GM18951 (cell line): ENCODE data around the gene PRRX1.

Experiments used
- POLR2A ChIP-seq: IDR thresholded peaks from 4 replicates; pipeline ENCODE4 v1.6.1; 2011; ENCODE audit warnings: mild to moderate bottlenecking; ENCODE audit not compliant: insufficient read length, insufficient read depth; ENCODE audit errors: extremely low read depth
- in situ Hi-C: fragments of 300-500 bp; cut with MboI; formaldehyde crosslinking; loops from one replicate; pipeline ENCODE4 v1.12.0; 2022; ENCODE audit warnings: low sequenced_read_pairs, mixed read lengths, inconsistent platforms; ENCODE audit not compliant: unreplicated experiment

The PRRX1 gene

DNA sequence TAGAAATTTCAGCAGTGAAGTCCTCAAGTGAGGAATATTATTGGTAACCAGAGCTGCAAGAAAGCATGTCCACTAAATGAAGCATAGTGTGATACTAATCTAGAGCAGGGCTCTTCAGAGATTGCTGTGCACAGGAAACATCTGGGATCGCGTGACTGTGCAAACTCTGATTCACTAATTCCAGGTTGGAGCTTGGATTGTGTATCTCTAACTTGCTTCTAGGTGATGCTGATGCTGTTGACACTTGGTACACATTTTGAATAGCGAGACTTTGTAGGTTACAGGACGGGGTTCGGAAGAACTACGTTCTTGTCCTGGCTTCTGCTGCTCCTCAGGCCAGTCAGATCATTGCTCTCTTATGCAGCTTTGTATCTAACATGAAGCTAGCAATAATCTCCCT lies 66.5 kb downstream of the PRRX1 start:
- in situ Hi-C loops: no loop called here
- no peak for TF ChIP-seq POLR2A

DNA sequence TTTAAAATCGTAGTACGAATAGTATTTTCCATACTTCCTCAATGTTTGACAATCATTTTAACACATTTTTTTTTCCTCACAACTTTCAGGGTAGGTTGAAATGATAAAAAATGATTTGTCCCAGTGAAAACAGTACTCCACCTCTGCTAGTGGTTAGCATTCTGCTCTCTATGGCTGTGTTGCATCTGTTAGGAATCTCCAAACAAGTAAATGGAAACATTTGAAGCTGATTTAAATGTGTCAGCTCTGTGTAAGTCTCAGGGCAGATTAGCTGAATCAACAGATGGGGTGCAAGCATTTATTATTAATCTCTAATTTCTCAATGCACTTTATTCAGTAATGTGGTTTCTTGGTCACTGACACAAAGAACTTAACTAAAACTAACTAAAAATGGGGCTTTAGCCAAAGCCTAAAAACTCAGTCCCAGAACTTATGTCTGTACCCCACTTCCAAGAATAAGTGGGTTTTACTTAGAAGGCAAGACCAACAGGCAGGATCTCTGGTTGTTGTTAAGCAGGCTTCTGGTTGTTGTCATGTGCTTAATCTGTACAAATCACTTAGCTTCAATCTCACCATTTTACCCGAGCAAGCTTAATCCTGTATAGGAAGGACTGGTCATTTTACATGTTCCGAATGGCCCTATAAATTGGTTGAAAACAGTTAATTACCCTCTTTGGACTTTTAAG lies 67.8 kb downstream of the PRRX1 start:
- in situ Hi-C loops: no loop called here
- TF ChIP-seq POLR2A: no peak

DNA sequence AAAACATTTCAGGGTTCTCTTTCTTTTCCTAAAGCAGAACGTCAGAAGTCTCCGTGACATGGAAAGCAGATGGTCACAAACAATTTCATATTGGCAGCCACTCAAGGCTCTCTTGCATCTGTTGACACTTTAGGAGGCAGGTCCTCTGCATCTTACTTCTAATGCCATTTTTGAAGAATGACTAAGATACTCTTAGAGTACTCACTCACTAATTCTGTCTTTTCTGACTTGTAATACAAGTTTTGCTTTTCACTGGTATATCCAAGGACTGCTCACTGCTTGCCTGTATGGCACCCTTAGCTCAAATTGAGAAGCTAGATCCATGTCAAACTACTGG lies 68.3 kb downstream of the PRRX1 start:
- in situ Hi-C loops: no loop called here
- no peak for TF ChIP-seq POLR2A

DNA sequence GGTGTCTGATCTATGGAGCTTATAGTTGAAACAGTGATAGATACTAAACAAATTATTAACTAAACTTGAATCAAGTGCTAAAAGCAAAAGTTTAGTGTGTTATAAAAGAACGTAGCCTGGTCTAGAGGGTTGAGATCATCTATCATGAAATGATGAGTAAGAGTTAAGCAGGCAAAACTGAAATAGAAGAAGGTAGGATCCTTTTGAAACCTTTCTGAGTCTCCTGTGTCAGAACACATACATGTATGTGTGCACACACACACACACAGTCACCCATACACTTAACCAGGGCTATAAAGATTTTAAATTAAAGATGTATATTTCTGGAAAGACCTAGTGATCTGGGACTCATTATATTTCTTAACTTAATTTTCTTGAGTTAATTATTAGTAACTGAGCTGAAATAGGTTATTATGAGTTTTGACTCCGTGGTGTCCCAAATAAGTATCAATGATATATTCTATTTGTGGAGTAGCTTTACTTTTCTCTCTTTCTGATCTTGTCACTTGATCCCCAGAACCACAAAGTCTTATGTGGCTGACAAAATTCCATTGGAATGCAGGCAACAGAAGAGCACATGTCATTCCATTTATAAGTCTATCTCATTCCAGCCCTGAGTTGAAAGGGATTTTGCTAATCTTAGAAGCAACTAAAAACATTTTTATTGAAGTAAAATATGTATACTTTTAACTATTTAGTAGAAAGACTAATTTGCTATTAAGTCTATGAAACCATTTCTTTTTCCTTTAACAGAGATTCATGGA lies 70.7 kb downstream of the PRRX1 start:
- in situ Hi-C loops: no loop called here

DNA sequence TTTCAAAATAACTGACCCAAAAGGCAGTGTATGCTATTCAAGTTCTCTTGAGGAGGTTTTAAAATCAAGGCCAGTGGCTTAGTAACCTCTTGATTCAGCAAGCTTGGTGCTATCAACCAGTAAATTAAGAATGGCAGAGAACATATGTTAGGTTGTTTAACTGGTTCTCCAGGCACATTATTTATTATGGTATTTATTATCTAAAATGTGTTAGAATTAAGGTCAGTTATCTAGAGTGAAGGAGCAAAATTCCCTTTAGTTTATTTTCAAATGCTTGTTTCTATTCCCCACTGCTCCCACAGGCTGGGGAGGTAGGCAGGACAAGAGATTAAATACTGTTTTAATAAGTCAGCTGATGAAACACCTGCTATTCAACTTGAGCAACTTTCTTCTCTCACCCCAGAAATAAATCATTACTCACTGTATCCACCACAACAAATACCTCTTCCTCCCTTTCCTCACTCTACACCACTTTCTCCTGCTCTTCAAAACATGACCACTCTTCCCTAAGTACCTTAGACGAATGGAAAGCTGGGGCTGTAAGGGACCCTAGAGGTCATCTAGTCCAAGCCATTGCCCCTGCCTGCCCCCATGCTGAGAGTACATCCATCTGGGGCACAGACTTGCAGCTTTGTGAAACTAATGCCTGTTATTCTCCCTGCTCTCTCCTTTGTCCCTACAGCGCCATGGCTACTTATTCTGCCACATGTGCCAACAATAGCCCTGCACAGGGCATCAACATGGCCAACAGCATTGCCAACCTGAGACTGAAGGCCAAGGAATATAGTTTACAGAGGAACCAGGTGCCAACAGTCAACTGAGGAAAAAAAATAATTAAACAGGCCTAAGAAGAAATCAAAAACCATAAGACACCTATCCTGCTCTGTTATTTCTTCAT lies 71.7 kb downstream of the PRRX1 start:
- in situ Hi-C loops: no loop called here

More for the DNA sequence above, 70.7 kb downstream of the PRRX1 start:
- no peak for TF ChIP-seq POLR2A

DNA sequence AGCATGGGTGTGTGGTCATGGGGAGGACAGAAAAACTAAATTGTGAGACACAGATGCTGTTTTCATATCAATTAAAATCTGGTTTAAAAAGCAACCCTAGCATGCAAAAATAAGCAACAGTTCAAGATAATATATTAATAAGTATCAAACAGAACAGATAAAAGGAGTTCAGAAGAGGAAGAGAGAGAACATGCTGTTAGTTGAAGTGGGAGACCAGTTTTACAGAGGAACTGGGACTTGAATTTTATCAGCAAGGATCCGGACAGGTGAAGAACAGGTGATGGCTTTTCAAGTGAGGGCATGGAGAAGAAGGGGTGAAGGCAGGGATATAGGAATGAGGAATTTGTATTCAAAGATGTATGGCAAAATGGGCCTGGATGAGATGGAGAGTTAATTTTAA lies 75.9 kb downstream of the PRRX1 start:
- TF ChIP-seq POLR2A: no peak

More for the DNA sequence above, 71.7 kb downstream of the PRRX1 start:
- no peak for TF ChIP-seq POLR2A

DNA sequence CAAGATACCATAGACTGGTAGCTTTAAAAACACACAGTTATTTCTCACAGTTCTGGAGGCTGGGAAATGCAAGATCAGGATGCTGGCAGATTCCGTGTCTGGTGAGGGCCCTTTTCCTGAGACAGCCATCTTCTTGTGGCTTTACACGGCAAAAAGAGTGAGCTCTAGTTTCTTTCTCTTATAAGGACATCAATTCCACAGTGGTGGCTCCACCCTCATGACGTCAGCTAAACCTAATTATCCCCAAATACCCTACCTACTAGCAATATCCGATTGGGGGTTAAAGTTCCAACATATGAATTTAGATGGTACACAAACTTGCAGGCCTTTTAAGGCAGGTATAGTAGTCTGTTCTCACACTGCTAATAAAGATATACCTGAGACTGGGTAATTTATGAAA lies 77.7 kb downstream of the PRRX1 start:
- in situ Hi-C loops: no loop called here
- no peak for TF ChIP-seq POLR2A

More for the DNA sequence above, 75.9 kb downstream of the PRRX1 start:
- in situ Hi-C loops: no loop called here

DNA sequence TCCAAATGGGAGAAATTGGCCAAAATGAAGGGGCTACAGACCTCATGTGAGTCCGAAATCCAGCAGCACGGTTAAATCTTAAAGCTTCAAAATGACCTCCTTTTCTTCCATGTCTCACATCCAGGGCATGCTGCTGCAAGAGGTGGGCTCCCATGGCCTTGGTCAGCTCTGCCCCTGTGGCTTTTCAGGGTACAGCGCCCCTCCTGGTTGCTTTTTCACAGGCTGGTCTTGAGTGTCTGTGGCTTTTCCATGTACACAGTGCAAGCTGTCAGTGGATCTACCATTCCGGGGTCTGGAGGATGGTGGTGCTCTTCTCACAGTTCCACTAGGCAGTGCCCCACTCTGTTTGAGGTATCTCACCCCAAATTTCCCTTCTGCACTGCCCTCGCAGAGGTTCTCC lies 78.7 kb downstream of the PRRX1 start:
- TF ChIP-seq POLR2A: no peak
- in situ Hi-C loops: no loop called here

DNA sequence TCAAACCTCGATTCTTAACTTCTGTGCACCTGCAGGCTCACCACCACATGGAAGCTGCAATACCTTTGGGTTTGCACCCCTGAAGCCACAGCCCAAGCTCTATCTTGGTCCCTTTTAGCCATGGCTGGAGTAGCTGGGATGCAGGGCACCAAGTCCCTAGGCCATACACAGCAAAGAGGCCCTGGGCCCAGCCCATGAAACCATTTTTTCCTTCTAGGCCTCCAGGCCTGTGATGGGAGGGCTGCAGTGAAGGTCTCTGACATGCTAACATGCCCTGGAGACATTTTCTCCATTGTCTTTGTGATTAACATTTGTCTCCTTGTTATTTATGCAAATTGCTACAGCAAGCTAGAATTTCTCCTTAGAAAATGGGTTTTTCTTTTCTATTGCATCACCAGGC lies 79.2 kb downstream of the PRRX1 start:
- no peak for TF ChIP-seq POLR2A
- in situ Hi-C loops: no loop called here

DNA sequence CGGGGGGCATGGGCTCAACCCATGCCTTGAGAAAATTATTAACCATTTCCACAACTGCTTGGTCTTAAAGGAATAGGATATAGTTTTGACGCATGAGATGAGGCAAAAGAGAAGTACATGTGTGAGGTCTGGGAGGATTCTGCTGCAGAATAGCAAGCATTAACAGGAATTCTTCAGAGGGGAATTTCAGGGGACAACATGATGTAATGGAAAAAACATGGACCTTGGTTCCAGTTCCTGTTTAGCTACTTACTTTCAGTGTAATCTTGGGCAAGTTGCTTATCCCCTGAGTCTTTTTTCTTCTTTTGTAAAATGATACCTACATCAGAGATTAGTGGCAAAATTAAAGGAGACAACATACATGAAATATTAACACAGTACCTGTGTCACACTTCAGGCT lies 85.6 kb downstream of the PRRX1 start:
- no peak for TF ChIP-seq POLR2A
- in situ Hi-C loops: no loop called here

DNA sequence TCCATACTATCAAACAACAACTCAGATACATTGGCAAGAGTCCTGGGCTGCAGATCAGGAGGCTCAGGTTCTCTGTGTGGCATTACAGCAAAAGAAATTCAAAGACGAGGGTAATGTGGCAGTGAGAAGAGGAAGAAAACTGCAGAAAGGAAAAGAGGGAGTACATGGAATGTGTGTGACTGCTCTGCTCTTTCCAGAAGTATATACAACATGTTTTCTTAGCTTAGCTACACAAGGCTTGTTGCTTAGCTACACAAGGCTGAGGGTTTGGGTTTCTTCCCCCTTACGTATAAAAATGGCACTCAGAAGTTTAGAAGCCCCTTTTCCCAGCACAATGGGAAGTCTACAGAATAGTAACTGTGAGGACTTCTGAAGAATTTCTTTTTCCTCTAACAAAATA lies 86.0 kb downstream of the PRRX1 start:
- in situ Hi-C loops: no loop called here
- TF ChIP-seq POLR2A: no peak

DNA sequence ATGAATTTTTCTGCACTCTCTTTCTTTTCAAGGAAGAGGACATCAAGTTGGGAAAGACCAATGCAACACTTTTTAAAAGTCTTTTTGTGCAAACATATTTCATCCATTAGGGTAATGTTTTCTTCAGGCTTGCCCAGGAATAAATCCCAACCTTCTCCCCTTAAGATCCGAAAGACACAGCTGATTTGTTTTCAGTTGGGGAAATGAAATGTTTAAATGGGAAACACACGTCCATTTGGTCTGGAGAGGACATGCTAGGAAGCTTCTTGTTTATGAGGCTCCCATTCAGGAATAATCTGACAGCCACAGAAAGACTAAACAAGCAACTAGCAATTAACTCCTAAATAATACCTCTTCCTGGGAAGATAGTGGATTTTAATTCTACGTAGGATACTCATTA lies 91.9 kb downstream of the PRRX1 start:
- in situ Hi-C loops: no loop called here
- TF ChIP-seq POLR2A: no peak

DNA sequence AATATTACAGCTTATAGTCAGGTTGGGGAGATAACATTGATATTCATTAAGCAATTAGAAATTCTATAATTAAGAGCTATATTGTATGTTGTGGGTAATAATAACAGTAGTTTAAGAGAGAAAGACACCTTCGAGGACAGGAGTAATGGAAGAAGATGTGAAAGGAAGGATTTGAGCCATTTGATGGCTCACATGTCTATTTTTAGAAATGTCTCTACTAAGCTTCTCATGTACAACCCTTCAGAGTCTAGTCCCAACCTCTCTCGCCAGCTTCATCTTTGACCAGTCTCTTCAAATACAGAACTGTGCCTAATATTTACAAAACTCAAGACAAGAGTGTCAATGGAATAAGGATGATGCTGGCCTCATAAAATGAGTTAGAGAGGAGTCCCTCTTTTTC lies 95.1 kb downstream of the PRRX1 start:
- in situ Hi-C loops: no loop called here
- TF ChIP-seq POLR2A: no peak
